ENCODE results near the gene SEPTIN3.

The SEPTIN3 gene

DNA sequence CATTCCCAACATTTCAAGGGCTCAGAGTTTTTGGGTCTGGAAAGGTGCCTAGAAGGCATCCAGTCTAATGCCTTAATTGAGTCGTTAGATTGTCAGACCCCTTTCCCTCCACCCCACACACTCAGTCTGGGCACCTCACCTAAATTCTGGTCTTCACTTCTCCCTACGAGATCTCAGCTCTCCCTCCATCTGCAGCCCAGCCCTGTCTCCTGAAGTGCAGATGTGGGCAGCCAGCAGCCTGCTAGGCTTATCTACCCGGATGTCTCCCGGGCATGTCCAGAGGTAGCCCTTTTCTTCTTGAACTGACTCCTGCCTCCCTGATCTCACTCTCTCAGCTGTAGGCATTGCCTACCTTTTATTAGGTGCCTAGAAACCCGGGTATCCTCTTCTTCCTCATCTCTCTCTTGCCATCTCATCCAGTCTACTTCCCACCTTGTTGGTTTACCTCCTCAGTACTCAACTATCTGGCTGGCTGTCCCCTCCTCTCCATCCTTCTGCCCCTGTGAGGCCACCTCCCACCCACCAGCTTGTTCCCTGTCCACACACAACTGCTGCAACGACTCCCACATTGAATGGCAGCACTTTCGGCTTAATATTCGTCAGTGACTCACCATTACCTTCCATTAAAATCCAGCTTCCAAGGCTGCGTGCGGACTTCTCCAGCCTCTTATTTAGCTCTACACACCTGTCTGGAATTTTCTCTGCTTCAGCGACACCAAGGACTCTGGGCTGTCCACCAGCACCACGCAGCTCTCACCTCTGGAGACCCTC is 6.2 kb downstream of the SEPTIN3 start:
- H3K4me3 ChIP-seq: peak overlapping the region in 4 of 10 experiments; percentile 61 to 77 (median 69); a peak in 6 of 20 replicates
- H3K4me2 ChIP-seq: peak overlapping the region; percentile 95 to 100 (median 99); a peak in 21 of 22 replicates

DNA sequence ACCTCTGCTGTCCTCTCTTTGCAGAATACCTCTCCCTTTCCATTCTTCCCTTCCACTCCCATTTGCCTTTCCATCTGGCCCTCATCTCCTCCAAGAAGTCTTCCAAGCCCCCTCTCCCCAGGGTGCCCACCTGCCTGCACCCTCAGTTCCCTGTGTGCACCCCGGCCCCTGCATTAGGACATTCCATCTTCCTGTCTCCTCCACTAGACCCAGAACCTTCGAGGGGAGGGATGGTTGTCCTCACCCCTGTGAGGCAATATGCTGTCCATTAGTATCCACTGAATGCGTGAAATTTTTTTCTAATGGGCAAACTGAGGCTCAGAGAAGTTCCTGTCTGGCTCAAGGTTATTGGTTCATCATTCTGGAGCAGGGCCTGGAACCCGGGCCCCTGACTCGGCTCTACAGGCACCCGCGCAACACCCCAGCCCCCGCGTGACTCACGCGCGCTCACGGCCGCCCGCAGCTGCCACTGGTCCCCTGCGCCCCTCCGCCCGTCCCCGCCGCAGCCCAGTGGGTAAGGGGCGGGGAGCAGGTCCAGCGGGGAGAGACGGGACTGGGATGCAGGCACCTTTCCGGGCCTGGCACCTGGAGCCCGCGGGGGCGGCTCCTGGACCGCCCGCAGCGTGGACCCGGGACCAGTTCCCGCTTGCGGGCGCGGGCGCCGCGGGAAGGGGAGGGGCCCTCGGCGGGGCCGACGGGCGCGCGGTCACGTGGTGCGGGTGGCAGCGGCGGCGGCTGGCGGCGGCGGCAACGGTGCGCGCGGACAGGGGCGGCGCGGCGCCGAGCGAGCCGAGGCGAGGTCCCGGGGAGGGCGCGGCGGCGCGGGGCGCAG is 7.0 kb downstream of the SEPTIN3 start:
- peak overlapping the region; percentile 52 to 75 (median 72); a peak in 21 of 22 replicates for H3K9ac ChIP-seq
- TF ChIP-seq Cebpa-rat (IDR thresholded peaks at IDR 0.05): no peak
- H3K36me3 ChIP-seq: no peaks in the 10 kb centered on the region
- peaks cover 0 to 50% (median 35%) of the 10 kb centered on the region in 10 experiments; a peak in 18 of 20 replicates for H3K4me1 ChIP-seq
- H4K20me1 ChIP-seq: peaks cover 0 to 4% (median 0%) of the 10 kb centered on the region in 11 experiments; a peak in 1 of 22 replicates
- peaks cover 23 to 36% (median 30%) of the 10 kb centered on the region in 11 experiments for H3K27me3 ChIP-seq
- H3K4me2 ChIP-seq: peak overlapping the region; percentile 95 to 100 (median 99)
- H3K4me3 ChIP-seq: peak overlapping the region; percentile 57 to 77 (median 68)
- H3K9me3 ChIP-seq (replicated peaks in 1 of 11): no peaks in the 10 kb centered on the region
- H3K27ac ChIP-seq: peak overlapping the region in 5 of 11 experiments; percentile 15 to 47 (median 25); a peak in 4 of 22 replicates

More for the DNA sequence above, 6.2 kb downstream of the SEPTIN3 start:
- Histone ChIP-seq H3K9me3 (replicated peaks in 1 of 11) (no peaks in the 10 kb centered on the region), H3K9ac (0 out of 22 replicates have a peak overlapping the region, but pooled peaks of 1 of the 11 experiments have one; percentile 75), H3K36me3 (no peaks in the 10 kb centered on the region), H4K20me1 (peaks cover 0 to 4% (median 0%) of the 10 kb centered on the region in 11 experiments; a peak in 1 of 22 replicates), H3K27ac (no peak overlapping the region), H3K4me1 (peaks cover 0 to 49% (median 35%) of the 10 kb centered on the region in 10 experiments; a peak in 18 of 20 replicates), H3K27me3 (peaks cover 23 to 36% (median 30%) of the 10 kb centered on the region in 11 experiments)
- no peak for TF ChIP-seq Cebpa-rat (IDR thresholded peaks at IDR 0.05)

DNA sequence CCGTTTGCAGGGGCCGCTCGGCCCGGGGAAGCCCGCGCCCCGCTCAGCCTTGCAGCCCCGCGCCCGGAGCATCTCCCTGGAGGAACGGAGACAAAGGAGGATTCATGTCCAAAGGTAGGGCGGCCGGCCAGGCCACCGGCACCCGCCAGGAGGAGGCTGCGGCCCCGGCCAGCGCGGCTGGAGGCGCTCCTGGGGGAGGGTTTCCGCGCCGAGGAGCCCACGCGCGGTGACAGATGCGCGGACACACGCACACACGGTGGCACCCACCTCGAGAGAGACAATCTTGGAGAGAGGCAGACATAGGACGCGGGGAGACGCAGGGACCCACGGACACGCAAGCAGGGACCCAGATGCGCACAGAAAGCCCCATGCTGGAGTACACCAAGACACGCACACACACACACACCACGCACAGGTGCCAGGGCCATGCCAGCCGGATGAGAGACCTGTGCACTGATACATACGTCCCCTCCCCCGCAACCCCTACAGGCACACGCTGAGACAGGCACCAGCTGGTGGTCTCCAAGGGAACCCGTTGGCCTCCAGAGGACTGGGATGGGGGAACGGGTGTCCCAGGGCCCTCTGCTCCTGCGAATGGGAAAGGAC is 7.8 kb downstream of the SEPTIN3 start:
- Histone ChIP-seq H3K4me1 (peaks cover 0 to 50% (median 35%) of the 10 kb centered on the region in 10 experiments; a peak in 18 of 20 replicates), H3K9me3 (replicated peaks in 1 of 11) (no peaks in the 10 kb centered on the region), H3K9ac (peak overlapping the region; percentile 52 to 75 (median 72); a peak in 19 of 22 replicates), H3K4me3 (peak overlapping the region; percentile 57 to 77 (median 68)), H3K36me3 (peaks cover 0 to 4% (median 0%) of the 10 kb centered on the region in 11 experiments; a peak in 1 of 22 replicates), H4K20me1 (peaks cover 0 to 4% (median 0%) of the 10 kb centered on the region in 11 experiments; a peak in 1 of 22 replicates), H3K27me3 (peaks cover 23 to 36% (median 30%) of the 10 kb centered on the region in 11 experiments), H3K4me2 (peak overlapping the region; percentile 95 to 100 (median 99)), H3K27ac (0 out of 22 replicates have a peak overlapping the region, but pooled peaks of 1 of the 11 experiments have one; percentile 31)
- TF ChIP-seq Cebpa-rat (IDR thresholded peaks at IDR 0.05): no peak

DNA sequence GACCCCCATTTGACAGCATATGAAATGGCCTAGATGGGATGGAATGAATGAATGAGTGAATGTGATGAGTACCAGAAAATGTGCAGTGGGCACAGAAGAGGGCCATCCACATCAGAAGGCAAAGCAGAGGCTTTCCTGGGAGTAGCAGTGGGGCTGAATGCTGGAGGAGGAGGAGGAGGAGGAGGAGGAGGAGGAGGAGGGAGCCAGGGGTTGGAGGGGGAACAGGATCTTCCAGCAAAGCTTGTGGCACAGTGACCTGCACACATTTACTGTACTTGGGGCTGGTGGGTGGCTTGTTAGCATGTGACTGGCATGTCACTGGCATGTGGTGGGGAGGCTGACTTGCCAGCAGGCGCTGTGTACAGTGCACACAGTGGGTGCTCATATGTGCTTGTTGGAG is 9.5 kb downstream of the SEPTIN3 start:
- Histone ChIP-seq H3K4me1 (peaks cover 0 to 41% (median 27%) of the 10 kb centered on the region in 10 experiments; a peak in 18 of 20 replicates), H4K20me1 (peaks cover 0 to 4% (median 0%) of the 10 kb centered on the region in 11 experiments; a peak in 1 of 22 replicates), H3K9me3 (replicated peaks in 1 of 11) (no peaks in the 10 kb centered on the region), H3K9ac (no peak overlapping the region), H3K36me3 (peaks cover 0 to 4% (median 0%) of the 10 kb centered on the region in 11 experiments; a peak in 1 of 22 replicates), H3K27ac (no peak overlapping the region), H3K4me2 (no peak overlapping the region), H3K27me3 (peaks cover 23 to 36% (median 30%) of the 10 kb centered on the region in 11 experiments), H3K4me3 (no peak overlapping the region)
- TF ChIP-seq Cebpa-rat (IDR thresholded peaks at IDR 0.05): no peak

DNA sequence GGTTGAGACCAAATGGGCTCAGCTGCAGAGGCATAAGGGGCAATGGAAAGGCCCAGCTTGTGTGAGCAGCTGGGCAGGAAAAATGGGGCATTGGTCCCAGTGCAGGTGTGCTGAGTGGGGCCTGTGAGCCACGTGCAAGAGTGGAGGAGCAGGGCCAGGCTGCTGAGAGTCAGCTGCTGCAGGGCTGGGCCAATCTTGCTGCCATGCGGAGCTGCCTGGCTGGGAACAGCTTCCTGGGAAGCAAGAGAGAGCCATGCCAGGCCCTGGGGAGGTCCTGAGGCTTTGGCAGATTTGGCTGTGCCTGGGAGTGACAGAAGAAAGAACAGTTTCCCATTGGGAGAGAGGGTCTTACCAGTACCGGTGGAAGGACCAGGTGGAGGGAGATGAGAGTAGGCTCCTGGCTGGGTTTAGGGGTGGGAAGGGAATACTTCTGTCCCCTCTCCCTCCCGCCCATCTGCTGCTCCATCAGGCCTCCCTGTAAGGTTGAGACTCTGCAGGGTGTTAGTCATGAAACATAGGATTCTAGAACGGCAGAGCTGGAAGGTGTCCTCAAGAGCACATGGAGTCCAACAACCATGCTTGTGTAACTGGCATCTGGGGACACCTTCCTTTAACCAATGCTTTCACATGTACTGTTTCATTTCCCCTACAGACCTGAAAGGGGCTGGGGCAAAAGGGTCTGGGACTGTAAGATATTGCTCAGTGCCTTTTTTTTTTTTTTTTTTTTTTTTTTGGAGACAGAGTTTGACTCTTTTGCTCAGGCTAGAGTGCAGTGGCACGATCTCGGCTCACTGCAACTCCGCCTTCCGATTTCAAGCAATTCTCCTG is 10.4 kb downstream of the SEPTIN3 start:
- Histone ChIP-seq H3K27ac (no peak overlapping the region), H3K9me3 (replicated peaks in 1 of 11) (no peaks in the 10 kb centered on the region), H3K9ac (no peak overlapping the region), H3K4me2 (no peak overlapping the region), H3K4me3 (no peak overlapping the region), H4K20me1 (peaks cover 0 to 4% (median 0%) of the 10 kb centered on the region in 11 experiments; a peak in 1 of 22 replicates), H3K4me1 (peaks cover 0 to 33% (median 25%) of the 10 kb centered on the region in 10 experiments; a peak in 18 of 20 replicates), H3K36me3 (peaks cover 0 to 4% (median 0%) of the 10 kb centered on the region in 11 experiments; a peak in 1 of 22 replicates), H3K27me3 (peaks cover 23 to 36% (median 30%) of the 10 kb centered on the region in 11 experiments)
- no peak for TF ChIP-seq Cebpa-rat (IDR thresholded peaks at IDR 0.05)

DNA sequence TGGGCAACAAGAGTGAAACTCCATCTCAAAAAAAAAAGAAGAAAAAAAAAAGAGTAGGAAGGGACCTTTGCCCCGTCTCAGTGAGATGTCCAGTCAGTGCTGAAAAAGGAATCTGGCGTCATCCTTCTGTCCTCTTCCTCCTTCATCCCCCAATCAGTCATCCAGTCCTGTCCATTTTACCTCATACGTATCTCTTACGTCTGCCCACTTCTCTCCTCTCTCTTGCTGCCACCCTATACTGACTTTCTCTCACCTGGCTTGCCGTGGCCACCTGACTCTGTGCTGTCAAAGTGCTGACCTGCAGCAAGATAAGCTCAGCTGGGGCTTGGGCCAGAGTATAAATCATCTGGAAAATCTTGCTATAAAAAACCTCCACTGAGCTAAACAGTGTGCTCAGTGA is 13.6 kb downstream of the SEPTIN3 start:
- Histone ChIP-seq H3K9ac (no peak overlapping the region), H3K4me1 (peaks cover 0 to 5% (median under 1%) of the 10 kb centered on the region in 10 experiments; a peak in 2 of 20 replicates), H3K27ac (no peak overlapping the region), H3K36me3 (peaks cover 0 to 13% (median 0%) of the 10 kb centered on the region in 11 experiments; a peak in 4 of 22 replicates), H4K20me1 (no peaks in the 10 kb centered on the region), H3K27me3 (peaks cover 0 to 4% (median under 1%) of the 10 kb centered on the region in 11 experiments; a peak in 10 of 22 replicates), H3K4me2 (no peak overlapping the region), H3K9me3 (replicated peaks in 1 of 11) (no peaks in the 10 kb centered on the region), H3K4me3 (no peak overlapping the region)
- TF ChIP-seq Cebpa-rat (IDR thresholded peaks at IDR 0.05): no peak

DNA sequence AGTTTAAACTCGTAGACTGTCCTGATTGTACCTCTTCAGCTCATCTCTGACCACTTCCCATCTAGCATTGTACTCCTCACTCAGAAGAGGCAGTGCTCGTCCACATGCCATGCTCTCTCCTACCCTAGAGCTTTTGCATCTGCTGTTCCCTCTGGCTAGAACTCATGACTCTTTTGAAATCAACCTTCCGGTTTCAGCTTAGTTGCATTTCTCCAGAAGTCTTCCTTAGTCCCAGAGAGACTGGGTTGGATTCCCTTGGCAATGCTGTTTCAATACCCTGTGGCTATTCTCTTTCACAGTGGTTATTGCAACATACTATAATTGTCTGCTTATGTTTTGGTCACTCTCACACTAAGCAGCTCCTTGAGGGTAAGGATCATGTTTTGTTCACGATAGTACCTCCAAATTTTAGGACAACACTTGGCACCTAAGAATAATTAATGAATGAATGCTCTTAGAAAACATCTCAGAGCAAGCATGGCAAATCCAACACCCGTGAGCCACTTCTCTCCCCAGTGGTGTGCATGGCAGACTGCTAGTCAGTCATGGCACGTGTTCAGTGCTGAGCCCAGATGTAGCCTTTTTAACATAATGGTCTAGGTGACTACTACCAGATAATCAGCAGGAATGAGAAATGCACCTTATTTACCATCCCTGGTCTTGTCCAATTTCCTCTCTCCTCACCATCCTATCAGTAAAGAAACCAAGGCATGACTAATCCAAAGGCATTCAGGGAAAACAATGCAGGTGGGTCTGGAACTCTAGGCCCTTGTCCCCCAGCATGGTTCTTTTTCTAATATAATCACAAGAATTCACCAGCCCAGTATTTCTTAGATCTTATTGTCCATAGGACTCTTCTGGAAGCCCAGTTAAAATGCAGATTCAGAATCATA is 14.5 kb downstream of the SEPTIN3 start:
- Histone ChIP-seq H3K36me3 (peaks cover 0 to 19% (median 0%) of the 10 kb centered on the region in 11 experiments; a peak in 4 of 22 replicates), H3K4me2 (no peak overlapping the region), H4K20me1 (no peaks in the 10 kb centered on the region), H3K9me3 (replicated peaks in 1 of 11) (no peaks in the 10 kb centered on the region), H3K4me3 (no peak overlapping the region), H3K27me3 (no peaks in the 10 kb centered on the region), H3K4me1 (0 out of 20 replicates have a peak, but pooled peaks cover 0 to 5% (median 0%) of the 10 kb centered on the region in 10 experiments), H3K27ac (no peak overlapping the region), H3K9ac (no peak overlapping the region)
- TF ChIP-seq Cebpa-rat (IDR thresholded peaks at IDR 0.05): peak in 2 of 11 experiments; percentile 16 to 54; a peak in 2 of 22 replicates

All from BLaER1 treated with 17β-estradiol and CSF1 and Interleukin-3, amounts not matched to agents 10 nM and 100 nM (cell line).